ENCODE measurements around the gene ATXN8OS.

DNA sequence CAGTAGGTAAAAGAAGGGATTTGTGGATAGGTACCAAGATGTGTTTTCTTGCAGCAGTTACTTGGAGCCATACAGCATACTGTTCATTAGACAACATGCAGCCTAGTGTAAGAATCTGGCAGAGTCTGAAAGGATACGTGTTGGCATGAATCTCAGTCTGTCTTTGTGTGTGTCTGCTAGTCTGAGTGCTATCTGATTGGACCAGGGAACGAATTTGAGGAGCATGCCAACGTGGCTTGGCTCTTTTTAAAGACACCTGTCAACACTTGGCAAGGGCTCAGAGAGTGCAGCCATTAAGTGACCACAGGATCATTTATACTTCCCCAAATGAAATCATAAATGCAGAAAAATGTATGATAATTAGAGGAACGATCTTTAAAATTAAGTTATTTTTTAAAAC, 27.6 kb upstream of the ATXN8OS start:
- TF ChIP-seq CTCF (IDR thresholded peaks at IDR 0.05 in 4 of 5, conservative IDR thresholded peaks at IDR 0.05 in 1 of 5) (no peak), POLR2A (IDR thresholded peaks at IDR 0.05) (no peak)
